HEK293 (cell line): ENCODE measurements around the gene GSN.

Source experiments
- ZNF558 ChIP-seq: fragments of 450-650 bp; formaldehyde crosslinking; IDR thresholded peaks from 2 replicates; pipeline ENCODE4 v1.5.1; 2016; ENCODE audit warnings: missing biosample characterization, missing genetic modification characterization
- ZNF791 ChIP-seq: fragments of 450-650 bp; formaldehyde crosslinking; IDR thresholded peaks from 2 replicates; pipeline ENCODE4 v1.5.1; 2016; ENCODE audit warnings: missing biosample characterization, missing genetic modification characterization
- TF ChIP-seq, protein P1 (sequence below): fragments of 450-650 bp; formaldehyde crosslinking; conservative IDR thresholded peaks from 2 replicates; pipeline ENCODE4 v1.5.1; 2016; ENCODE audit warnings: low read depth, missing biosample characterization, missing genetic modification characterization
- TF ChIP-seq, protein P2 (sequence below): fragments of 450-650 bp; formaldehyde crosslinking; IDR thresholded peaks from 2 replicates; pipeline ENCODE4 v1.5.1; 2016; ENCODE audit warnings: missing biosample characterization, missing genetic modification characterization

DNA sequence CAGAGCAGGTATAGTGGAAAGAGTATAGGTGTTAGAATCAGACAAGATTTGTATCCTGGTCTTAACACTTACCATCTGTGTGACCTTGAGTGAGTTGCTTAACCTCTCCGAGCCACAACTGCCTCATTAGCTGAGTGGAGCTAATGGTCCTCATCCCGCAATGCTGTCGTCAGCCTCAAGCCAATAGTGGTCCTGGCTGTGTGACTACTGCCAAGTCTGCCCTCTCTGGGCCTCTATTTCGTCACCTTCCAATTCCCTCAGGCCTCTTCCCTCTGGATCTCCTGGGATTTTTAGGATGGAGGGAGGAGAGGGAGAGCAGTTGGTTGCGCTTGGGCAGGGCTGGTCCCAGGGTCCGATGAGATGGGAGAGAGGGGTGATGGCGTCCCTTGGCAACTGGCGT, 60.5 kb downstream of the GSN start:
- no peak for TF ChIP-seq ZNF558 (tag by site-specific recombination)
- no peak for TF ChIP-seq ZNF791 (tag by site-specific recombination)
- TF ChIP-seq, protein P1, sequence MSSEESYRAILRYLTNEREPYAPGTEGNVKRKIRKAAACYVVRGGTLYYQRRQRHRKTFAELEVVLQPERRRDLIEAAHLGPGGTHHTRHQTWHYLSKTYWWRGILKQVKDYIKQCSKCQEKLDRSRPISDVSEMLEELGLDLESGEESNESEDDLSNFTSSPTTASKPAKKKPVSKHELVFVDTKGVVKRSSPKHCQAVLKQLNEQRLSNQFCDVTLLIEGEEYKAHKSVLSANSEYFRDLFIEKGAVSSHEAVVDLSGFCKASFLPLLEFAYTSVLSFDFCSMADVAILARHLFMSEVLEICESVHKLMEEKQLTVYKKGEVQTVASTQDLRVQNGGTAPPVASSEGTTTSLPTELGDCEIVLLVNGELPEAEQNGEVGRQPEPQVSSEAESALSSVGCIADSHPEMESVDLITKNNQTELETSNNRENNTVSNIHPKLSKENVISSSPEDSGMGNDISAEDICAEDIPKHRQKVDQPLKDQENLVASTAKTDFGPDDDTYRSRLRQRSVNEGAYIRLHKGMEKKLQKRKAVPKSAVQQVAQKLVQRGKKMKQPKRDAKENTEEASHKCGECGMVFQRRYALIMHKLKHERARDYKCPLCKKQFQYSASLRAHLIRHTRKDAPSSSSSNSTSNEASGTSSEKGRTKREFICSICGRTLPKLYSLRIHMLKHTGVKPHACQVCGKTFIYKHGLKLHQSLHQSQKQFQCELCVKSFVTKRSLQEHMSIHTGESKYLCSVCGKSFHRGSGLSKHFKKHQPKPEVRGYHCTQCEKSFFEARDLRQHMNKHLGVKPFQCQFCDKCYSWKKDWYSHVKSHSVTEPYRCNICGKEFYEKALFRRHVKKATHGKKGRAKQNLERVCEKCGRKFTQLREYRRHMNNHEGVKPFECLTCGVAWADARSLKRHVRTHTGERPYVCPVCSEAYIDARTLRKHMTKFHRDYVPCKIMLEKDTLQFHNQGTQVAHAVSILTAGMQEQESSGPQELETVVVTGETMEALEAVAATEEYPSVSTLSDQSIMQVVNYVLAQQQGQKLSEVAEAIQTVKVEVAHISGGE (tag by site-specific recombination), result no peak
- TF ChIP-seq, protein P2, sequence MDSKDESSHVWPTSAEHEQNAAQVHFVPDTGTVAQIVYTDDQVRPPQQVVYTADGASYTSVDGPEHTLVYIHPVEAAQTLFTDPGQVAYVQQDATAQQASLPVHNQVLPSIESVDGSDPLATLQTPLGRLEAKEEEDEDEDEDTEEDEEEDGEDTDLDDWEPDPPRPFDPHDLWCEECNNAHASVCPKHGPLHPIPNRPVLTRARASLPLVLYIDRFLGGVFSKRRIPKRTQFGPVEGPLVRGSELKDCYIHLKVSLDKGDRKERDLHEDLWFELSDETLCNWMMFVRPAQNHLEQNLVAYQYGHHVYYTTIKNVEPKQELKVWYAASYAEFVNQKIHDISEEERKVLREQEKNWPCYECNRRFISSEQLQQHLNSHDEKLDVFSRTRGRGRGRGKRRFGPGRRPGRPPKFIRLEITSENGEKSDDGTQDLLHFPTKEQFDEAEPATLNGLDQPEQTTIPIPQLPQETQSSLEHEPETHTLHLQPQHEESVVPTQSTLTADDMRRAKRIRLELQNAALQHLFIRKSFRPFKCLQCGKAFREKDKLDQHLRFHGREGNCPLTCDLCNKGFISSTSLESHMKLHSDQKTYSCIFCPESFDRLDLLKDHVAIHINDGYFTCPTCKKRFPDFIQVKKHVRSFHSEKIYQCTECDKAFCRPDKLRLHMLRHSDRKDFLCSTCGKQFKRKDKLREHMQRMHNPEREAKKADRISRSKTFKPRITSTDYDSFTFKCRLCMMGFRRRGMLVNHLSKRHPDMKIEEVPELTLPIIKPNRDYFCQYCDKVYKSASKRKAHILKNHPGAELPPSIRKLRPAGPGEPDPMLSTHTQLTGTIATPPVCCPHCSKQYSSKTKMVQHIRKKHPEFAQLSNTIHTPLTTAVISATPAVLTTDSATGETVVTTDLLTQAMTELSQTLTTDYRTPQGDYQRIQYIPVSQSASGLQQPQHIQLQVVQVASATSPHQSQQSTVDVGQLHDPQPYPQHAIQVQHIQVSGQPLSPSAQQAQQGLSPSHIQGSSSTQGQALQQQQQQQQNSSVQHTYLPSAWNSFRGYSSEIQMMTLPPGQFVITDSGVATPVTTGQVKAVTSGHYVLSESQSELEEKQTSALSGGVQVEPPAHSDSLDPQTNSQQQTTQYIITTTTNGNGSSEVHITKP (tag by site-specific recombination), result no peak
